ENCODE data around the gene KCNIP4.
"Not testable (repeated sequence)": the region's sequence is repeated elsewhere in the genome, so short reads cannot be mapped to it uniquely, and the experiment has no call there.

Gene KCNIP4

GRCh38 chr4:21948347-21949072, at the start of gene KCNIP4:
Gene KCNIP4, minus strand, starts transcription at chr4:21948772.
- no peak for DNase-seq (ENCODE audit: low spot score)

GRCh38 chr4:21996618-21997017, 48.0 kb upstream of the KCNIP4 start:
- not testable (repeated sequence) for DNase-seq (ENCODE audit: low spot score)

DNA sequence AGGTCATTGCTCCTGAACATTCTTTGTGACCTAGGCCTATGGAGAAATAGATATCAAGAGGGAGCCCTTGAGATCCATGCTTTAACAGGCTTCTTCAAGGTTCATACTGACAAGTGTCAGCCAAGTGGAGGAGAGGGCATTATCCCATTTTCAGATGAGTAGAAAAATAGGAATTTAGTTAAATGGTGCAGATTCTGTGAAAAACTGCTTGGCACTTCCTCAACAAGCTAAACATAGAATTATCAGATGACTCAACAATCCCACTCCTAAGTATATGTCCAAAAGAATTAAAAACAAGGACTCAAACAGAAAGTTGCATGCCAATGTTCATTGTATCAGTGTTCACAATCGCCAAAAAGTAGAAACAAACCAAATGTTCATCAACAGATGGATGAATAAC, 43.8 kb upstream of the KCNIP4 start:
- DNase-seq (ENCODE audit: low spot score): no peak

DNA sequence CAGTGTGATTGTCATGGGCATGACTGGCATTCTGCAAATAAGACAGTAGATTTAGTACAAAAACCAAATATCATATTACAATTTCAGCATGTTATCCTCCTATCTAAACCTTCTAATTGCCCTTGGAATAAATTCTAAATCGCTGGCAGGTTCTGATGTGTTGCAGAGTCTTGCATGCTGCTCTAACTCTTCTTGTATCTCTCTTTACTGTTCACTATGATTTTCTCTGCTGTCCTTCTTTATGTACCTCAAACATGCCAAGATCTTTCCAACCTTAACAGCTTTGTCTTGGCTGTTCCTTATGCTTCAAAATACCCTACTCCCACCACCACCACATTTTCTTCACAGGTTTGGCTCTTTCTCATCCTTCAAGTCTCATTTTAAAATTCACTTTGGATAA, 43.0 kb upstream of the KCNIP4 start:
- no peak for DNase-seq (ENCODE audit: low spot score)

GRCh38 chr4:21991050-21991449, 42.5 kb upstream of the KCNIP4 start:
- no peak for DNase-seq (ENCODE audit: low spot score)

- DNase-seq (ENCODE audit: low spot score): no peak
Observed at GRCh38 chr4:21989351-21989750, 40.8 kb upstream of the KCNIP4 start.

DNA sequence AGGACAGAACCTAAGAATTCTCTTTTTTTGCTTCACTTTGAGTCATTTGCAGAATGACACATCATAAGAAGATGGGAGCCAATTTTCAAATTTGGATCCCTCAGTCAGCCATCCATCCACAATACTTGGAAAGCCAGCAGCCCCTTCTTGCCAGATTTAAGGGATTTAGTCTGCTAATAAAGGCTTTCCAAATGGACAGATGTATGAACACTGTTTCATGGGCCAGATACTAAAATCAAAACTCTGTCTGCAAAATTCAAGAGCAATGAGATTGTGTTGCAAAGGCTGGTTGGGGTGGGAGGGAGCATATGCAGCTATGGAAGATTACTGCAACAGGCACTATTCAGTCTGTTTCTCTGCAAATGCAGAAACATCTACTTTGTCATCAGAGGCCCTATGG, 37.7 kb upstream of the KCNIP4 start:
- no peak for DNase-seq (ENCODE audit: low spot score)

DNA sequence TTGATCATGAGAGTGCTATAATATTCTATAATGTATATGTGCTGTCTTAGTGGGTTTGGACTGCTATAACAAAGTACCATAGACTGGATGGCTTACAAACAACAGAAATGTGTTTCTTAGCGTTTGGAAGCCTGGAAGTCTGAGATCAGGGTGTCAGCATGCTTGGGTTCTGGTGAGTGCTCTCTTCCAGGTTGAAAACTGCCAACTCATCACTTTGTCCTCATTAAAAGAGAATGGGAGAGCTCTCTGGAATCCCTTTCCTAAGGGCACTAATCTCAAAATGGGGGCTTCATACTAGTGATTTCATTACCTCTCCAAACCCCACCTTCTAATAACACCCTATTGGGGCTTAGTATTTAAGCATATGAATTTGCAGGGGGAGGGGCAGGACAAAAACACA, 33.5 kb upstream of the KCNIP4 start:
- DNase-seq (ENCODE audit: low spot score): no peak

DNA sequence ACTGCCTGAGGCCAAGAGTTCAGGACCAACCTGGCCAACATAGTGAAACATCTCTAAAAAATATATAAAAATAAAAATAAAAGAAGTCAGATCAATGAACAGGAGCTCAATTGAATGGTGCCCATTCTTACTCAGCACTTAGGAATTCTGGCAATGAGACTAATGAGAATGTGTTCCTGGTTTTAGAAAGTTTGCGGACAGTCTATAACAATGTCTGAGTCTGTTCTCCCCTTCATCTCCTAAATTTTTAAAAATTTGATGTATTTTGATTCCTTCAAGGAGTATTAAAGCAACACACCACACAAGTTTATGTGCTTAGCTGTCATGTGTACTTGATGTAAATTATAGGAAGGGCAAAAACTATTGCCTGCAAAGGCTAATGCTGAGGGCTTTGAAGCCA, 30.6 kb upstream of the KCNIP4 start:
- DNase-seq (ENCODE audit: low spot score): no peak

- DNase-seq (ENCODE audit: low spot score): no peak
Observed at GRCh38 chr4:21976166-21976565, 27.6 kb upstream of the KCNIP4 start.

GRCh38 chr4:21973850-21974249, 25.3 kb upstream of the KCNIP4 start:
- no peak for DNase-seq (ENCODE audit: low spot score)

- DNase-seq (ENCODE audit: low spot score): no peak
Observed at GRCh38 chr4:21964762-21965319, 16.3 kb upstream of the KCNIP4 start.

DNA sequence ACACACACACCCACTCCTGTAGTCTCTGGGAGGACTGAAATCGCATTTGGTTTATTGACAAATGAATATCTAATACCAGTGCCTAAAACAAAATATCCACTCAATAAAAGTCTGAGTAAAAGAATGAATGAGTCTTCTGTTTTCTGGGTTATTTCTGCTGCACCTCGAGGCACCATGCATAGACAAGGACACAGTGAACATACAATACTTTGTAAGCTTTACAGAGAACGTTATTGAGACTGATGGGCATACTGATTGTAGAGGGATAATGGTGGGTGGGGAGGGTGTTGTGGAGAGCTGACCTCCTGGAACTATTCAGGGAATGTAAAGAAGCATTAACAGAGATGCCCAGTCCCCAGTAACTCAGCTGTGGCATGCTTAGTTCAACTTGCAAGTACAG, 14.1 kb upstream of the KCNIP4 start:
- DNase-seq (ENCODE audit: low spot score): no peak

DNA sequence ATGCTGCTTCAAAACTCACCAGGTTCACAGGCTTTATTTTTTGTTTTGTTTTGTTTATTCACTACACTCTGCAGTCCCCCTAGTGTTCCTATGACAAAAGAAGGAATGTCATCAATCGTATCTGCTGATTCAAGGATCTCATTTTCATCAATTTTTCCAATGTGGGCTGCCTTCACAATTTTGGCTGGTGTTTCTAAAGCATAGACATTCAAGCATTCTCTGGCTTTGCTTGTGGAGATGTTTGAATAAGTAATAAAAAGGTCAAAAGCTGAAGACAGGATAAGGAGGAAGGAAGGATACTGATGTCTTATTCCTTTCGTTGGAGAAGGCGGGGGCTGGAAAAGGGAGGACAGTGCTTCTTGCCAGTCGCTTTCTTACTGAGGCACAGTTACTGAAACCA, 12.2 kb upstream of the KCNIP4 start:
- DNase-seq (ENCODE audit: low spot score): no peak

GRCh38 chr4:21954916-21955315, 6.3 kb upstream of the KCNIP4 start:
- DNase-seq (ENCODE audit: low spot score): no peak

DNA sequence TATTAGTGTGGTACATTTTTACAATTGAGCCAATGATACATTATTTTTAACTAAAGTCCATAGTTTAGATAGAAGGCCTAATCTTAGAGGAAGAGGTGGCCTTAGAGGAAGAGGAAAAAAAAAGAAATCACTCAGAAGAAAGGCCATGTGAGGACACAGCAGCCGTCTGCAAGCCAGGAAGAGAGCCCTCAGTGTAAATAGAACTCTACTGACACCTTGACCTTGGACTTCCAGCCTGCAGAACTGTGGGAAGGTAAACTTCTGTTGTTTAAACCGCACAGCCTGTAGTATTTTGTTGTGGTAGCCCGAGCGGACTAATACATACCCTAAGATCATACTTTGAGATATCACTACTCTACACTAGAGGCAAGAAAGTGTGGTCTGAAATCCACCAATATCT, 5.1 kb upstream of the KCNIP4 start:
- DNase-seq (ENCODE audit: low spot score): no peak

DNA sequence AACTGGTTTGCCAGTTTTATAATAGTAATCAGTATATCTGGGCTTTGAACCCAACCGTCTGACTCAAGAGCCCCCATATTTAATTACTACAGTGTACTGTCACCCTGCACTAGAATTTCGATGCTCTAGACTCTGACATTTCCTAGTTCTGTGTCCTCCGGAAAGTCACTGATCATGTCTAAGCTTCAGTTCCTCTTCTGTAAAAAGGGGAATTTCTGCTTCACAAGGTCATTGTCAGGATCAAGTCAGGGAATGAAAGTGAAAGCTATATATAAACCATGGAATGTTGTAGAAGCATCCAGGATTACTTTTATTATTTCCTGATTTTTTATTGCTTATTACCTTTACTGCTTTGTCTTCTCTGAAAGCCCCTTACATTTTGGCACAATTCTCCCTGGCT, 4.0 kb upstream of the KCNIP4 start:
- no peak for DNase-seq (ENCODE audit: low spot score)

GRCh38 chr4:21949073-21949457, 493 bp upstream of the KCNIP4 start:
- DNase-seq (ENCODE audit: low spot score): no peak

DNA sequence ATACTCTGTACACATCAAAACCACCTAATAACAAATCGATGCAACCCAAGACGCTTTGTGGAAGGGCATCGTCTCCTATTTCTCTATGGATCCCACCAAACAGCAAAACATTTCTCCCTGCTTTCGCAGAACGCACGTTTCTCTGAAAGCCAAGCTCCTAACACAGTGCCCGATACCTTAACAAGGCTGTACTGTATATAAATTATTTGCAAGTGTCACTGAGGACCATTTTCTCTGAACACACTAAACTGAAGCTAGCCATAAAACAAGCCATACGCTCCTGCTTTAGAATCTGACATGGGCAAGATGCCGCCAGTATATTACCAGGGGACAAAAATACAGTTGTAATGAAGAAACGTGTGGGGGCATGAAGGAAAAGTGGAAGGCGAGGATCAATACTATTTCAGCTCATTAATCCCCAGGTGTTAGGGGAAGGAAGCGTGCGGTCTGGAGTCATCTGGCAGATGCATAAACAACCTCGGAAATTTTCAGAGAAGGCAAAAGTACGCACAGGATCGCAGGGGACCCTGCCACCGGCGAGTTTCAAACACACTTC, 703 bp downstream of the KCNIP4 start:
- no peak for DNase-seq (ENCODE audit: low spot score)

- no peak for DNase-seq (ENCODE audit: low spot score)
Observed at GRCh38 chr4:21946858-21947257, 1.7 kb downstream of the KCNIP4 start.

DNA sequence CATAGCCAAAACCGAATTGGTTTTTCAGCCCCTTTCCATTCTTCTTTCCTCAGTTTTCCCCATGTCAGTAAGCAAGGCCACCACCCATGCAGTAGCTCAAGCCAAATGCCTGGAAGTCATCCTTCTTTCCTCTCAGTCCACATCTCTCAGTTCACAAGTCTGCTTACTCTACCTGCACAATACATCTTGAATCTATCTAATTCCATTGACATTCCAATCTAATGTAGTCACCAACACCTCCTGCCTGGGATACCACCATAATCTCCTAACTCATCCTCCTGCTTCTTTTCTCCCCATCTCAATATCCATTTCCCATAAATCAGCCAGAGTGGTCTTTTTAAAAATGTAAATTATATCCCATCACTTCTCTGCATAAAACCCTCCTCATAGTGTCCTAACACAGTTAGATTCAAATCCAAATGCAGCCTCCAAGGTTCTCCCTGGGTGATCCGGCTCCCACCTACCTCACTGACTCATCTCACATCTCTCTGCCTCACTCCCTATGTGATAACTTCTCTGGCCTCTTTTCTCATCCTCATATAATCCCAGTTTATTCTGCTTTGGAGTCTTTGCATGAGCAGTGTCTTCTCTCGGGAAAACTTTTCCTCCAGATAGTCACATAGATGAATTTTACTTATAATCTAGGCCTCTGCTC, 26.9 kb downstream of the KCNIP4 start:
- no peak for DNase-seq (ENCODE audit: low spot score)

DNA sequence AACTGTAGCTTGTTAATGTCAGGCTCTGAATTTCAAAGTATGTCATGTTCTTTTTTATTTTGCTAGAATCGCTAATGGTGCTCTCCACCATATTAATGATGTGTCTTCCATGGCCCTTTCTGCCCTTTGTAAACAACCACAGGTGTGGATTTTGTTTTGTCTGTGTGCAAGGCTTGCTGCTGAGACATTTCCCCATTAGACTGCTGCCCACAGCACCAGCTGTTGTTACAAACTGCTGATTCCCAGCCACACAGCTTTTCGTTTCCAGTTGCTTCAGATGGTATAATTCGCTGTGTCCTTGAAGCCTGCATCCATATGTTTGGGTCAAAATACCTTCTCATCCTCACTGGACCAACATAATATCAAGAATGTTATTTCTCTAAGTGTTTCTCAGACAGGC, 32.8 kb downstream of the KCNIP4 start:
- DNase-seq (ENCODE audit: low spot score): no peak

DNA sequence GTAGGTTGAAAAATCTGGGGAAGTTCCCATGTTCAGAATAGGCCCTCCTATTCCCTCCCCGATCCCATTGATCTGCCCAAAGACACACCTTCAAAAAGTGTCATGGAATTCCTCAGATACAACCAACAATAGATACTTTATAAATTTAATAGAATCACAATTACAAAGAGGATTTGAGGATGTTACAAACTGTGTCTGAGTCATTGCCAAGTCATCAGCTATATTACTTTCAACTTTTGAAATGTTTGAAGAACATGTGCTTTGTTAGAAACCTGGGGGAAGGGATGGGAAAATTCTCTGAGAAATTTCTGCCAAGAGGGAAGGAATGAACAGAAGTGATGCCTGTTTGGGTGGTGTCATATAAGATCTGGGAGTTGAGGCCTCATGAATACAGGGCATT, 46.7 kb downstream of the KCNIP4 start:
- DNase-seq (ENCODE audit: low spot score): no peak
